B cell (primary cell): ENCODE data around the gene RGS6. TPM values are rescaled to one million over a fixed set of nuclear protein-coding genes. Genes with fewer than 3 reads are reported as not detected.

Experiments
- ATAC-seq: fragments of 200-7000 bp; cut with Tn5 transposase; one replicate; pipeline ENCODE4 v1.10.0; 2021; ENCODE audit warnings: low read depth, mild to moderate bottlenecking, moderate number of reproducible peaks, moderate library complexity
- CTCF ChIA-PET: fragments of 350-600 bp; sonication (Branson Sonifier 250); formaldehyde crosslinking; loops from one replicate; lab custom pipeline; 2021; ENCODE audit warnings: antibody characterized with exemption, inconsistent platforms; lab: Charles Lee
- POLR2A ChIA-PET: fragments of 350-600 bp; sonication (Branson Sonifier 250); formaldehyde crosslinking; loops from one replicate; lab custom pipeline; 2021; ENCODE audit warnings: antibody characterized with exemption; lab: Charles Lee
- DNase-seq: peaks from one replicate; pipeline ENCODE4 v3.0.0; 2013
- H2AFZ ChIP-seq: 2 replicates; pipeline ENCODE4 v1.6.1; 2012; ENCODE audit warnings: mild to moderate bottlenecking, low read depth, low read length; ENCODE audit not compliant: insufficient read depth, poor library complexity, severe bottlenecking
- H3K27ac ChIP-seq, 2 donors: 1 replicate in 1 of 2; 2 replicates in 1 of 2; pipeline ENCODE4 v1.5.1; 2012 to 2013; ENCODE audit warnings: low read length in 2 of 2, mild to moderate bottlenecking in 2 of 2, moderate library complexity in 1 of 2
- H3K27me3 ChIP-seq, 4 experiments: fragments of 200-600 bp in 1 of 4; sonication (generic) in 1 of 4; replicated peaks in 1 of 4; 1 replicate in 2 of 4; 2 replicates in 2 of 4; pipeline versions ENCODE4 v1.6.1 to v1.7.0; 2013 to 2016; ENCODE audit warnings: low read length in 3 of 4, mild to moderate bottlenecking in 2 of 4, mixed read lengths in 1 of 4, moderate library complexity in 1 of 4; ENCODE audit not compliant: insufficient read depth in 4 of 4, control insufficient read depth in 3 of 4; ENCODE audit errors: control extremely low read depth in 1 of 4
- H3K36me3 ChIP-seq, 2 experiments: replicated peaks in 1 of 2; 1 replicate in 1 of 2; 2 replicates in 1 of 2; pipeline versions ENCODE4 v1.6.1 to v1.7.1; 2013; ENCODE audit warnings: low read length in 1 of 2; ENCODE audit not compliant: insufficient read depth in 2 of 2, control insufficient read depth in 1 of 2; ENCODE audit errors: control extremely low read depth in 1 of 2, extremely low read depth in 1 of 2
- H3K4me1 ChIP-seq, 2 donors: fragments of 200-600 bp in 1 of 2; sonication (generic) in 1 of 2; 1 replicate in 1 of 2; 2 replicates in 1 of 2; pipeline versions ENCODE4 v1.5.1 to v1.6.1; 2013 to 2017; ENCODE audit warnings: low read length in 2 of 2; ENCODE audit not compliant: control insufficient read depth in 2 of 2, insufficient read depth in 2 of 2
- H3K4me2 ChIP-seq: replicated peaks from 2 replicates; pipeline ENCODE3; 2012; ENCODE audit warnings: mild to moderate bottlenecking, low read depth, low read length; ENCODE audit not compliant: poor library complexity, severe bottlenecking
- H3K4me3 ChIP-seq, 5 experiments: fragments of 200-600 bp in 1 of 5; sonication (generic) in 1 of 5; 1 replicate in 3 of 5; 2 replicates in 2 of 5; pipeline versions ENCODE4 v1.5.1 to v1.7.0; 2011 to 2016; ENCODE audit warnings: low read length in 4 of 5, mild to moderate bottlenecking in 4 of 5, low read depth in 2 of 5, control low read depth in 1 of 5, moderate library complexity in 1 of 5; ENCODE audit not compliant: insufficient read depth in 1 of 5; ENCODE audit errors: control extremely low read depth in 1 of 5, extremely low read depth in 1 of 5
- H3K79me2 ChIP-seq: fragments of 200-600 bp; sonication (generic); one replicate; pipeline ENCODE4 v1.6.0; 2016; ENCODE audit warnings: low read length; ENCODE audit not compliant: control insufficient read depth, insufficient read depth
- H3K9ac ChIP-seq: fragments of 200-600 bp; sonication (generic); 2 replicates; pipeline ENCODE4 v1.6.1; 2017; ENCODE audit warnings: mild to moderate bottlenecking, low read length, moderate library complexity
- H3K9me3 ChIP-seq, 3 donors: one replicate each; pipeline versions ENCODE4 v1.6.1 to v1.7.1; 2013; ENCODE audit warnings: low read length in 2 of 3; ENCODE audit not compliant: control insufficient read depth in 2 of 3, insufficient read depth in 1 of 3; ENCODE audit errors: control extremely low read depth in 1 of 3
- H4K20me1 ChIP-seq: 2 replicates; pipeline ENCODE4 v1.6.0; 2012; ENCODE audit warnings: mild to moderate bottlenecking, low read length; ENCODE audit not compliant: insufficient read depth, control insufficient read depth, poor library complexity, severe bottlenecking
- H3K27ac Mint-ChIP-seq: one replicate; pipeline ENCODE4 v1.8.0; 2021; ENCODE audit warnings: mixed read lengths
- H3K27me3 Mint-ChIP-seq: one replicate; pipeline ENCODE4 v1.8.0; 2021; ENCODE audit warnings: mixed read lengths
- H3K4me1 Mint-ChIP-seq: one replicate; pipeline ENCODE4 v1.8.0; 2021; ENCODE audit warnings: mixed read lengths
- H3K4me3 Mint-ChIP-seq: one replicate; pipeline ENCODE4 v1.8.0; 2021; ENCODE audit warnings: mixed read lengths
- H3K9me3 Mint-ChIP-seq: one replicate; pipeline ENCODE4 v1.8.0; 2022; ENCODE audit warnings: mixed read lengths; ENCODE audit not compliant: insufficient read depth
- EZH2 ChIP-seq: IDR thresholded peaks from 2 replicates; pipeline ENCODE4 v1.6.1; 2012; ENCODE audit warnings: borderline replicate concordance, low read depth, mild to moderate bottlenecking, moderate library complexity, low read length; ENCODE audit not compliant: insufficient read depth, poor library complexity, severe bottlenecking
- WGBS: methylation state at CpG from one replicate; pipeline ENCODE4 v1.1.5; 2013; ENCODE audit warnings: missing lambda C conversion rate; ENCODE audit not compliant: insufficient coverage; 5-methylcytosine and 5-hydroxymethylcytosine counted together
- intact Hi-C: fragments of 100-400 bp; cut with micrococcal nuclease; formaldehyde crosslinking; loops from one replicate; pipeline ENCODE4 v1.10.0; 2022
- polyA plus RNA-seq: library from polyadenylated mRNA; depleted of rRNA; stranded (reverse); fragments of >200 nt; gene quantifications from 2 replicates; pipeline ENCODE4 v1.2.3, GENCODE V29; 2012
- total RNA-seq, 2 donors: library from RNA; stranded (reverse); fragments of 120-200 nt in 1 of 2; gene quantifications; 1 replicate in 1 of 2; 2 replicates in 1 of 2; pipeline versions ENCODE4 v1.2.3 to v1.2.4, GENCODE V29; 2013 to 2022
- TF ChIP-seq, protein P1 (sequence below): fragments of 200-600 bp; IDR thresholded peaks from one replicate; pipeline ENCODE4 v1.8.0; 2022; ENCODE audit warnings: antibody characterized with exemption, mild to moderate bottlenecking

Gene RGS6
- total and polyA plus RNA-seq, 2 donors (not counting 1 experiment from before 2014, with no cell fraction given), result 0.07 TPM; not detected in 1

DNA sequence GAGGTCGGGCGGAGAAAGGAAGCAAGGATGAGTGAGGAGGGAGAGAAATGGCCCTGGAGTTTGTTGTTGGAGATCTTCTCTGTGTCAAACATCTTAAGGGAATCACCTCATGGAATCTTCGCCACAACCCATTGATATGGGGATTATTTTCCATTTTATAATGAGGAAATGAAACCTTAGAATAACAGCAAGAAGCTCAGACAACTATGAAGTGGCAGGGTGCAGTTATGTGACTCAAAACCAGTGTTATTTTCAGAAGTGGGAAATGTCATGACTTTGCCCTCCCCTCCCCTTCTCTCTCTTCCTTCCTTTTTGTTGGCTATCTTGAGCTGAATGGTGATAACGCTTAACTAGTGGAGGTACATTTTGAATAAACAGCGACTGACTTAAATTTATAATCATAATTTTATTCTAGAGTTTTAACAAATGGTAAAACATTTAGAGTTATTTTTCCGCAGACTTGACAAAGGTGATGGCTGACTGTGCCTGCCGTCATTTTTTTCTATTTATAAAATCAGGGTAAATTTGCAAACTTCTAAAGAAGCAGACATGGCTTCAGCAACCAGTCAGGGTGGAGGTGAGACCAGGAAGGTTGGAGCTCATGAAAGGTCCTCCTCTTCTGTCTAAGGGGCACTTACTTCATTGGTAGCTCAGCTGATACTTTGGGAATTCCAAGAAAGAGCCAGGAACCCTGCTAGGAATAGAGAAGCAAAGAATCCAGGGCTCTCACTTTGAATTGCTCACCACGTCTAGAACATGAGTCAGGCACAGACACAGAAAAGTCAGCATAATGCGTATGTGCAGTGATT is 232.4 kb downstream of the RGS6 start:
- CTCF ChIA-PET, result no interaction called here
- DNase-seq (no peak), ATAC-seq (no peak)
- Histone ChIP-seq H3K4me3 (no peak overlapping the region), H3K79me2 (no peaks in the 10 kb centered on the region), H3K4me1 (peaks cover 8 to 12% of the 10 kb centered on the region in 2 donors), H3K27ac (no peak overlapping the region), H3K27me3 (peaks cover 0 to 4% (median 0%) of the 10 kb centered on the region in 4 experiments), H3K36me3 (no peaks in the 10 kb centered on the region), H2AFZ (no peak overlapping the region), H3K4me2 (no peak overlapping the region), H3K9me3 (no peaks in the 10 kb centered on the region), H3K9ac (no peak overlapping the region), H4K20me1 (no peaks in the 10 kb centered on the region)
- POLR2A ChIA-PET, result no interaction called here
- no peak overlapping the region for H3K27ac Mint-ChIP-seq
- no peaks in the 10 kb centered on the region for H3K9me3 Mint-ChIP-seq
- TF ChIP-seq, protein P1, sequence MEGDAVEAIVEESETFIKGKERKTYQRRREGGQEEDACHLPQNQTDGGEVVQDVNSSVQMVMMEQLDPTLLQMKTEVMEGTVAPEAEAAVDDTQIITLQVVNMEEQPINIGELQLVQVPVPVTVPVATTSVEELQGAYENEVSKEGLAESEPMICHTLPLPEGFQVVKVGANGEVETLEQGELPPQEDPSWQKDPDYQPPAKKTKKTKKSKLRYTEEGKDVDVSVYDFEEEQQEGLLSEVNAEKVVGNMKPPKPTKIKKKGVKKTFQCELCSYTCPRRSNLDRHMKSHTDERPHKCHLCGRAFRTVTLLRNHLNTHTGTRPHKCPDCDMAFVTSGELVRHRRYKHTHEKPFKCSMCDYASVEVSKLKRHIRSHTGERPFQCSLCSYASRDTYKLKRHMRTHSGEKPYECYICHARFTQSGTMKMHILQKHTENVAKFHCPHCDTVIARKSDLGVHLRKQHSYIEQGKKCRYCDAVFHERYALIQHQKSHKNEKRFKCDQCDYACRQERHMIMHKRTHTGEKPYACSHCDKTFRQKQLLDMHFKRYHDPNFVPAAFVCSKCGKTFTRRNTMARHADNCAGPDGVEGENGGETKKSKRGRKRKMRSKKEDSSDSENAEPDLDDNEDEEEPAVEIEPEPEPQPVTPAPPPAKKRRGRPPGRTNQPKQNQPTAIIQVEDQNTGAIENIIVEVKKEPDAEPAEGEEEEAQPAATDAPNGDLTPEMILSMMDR, result no peak
- no peak for TF ChIP-seq EZH2
- WGBS, result 89% methylated on average over 4 of the region's 9 CpGs
- no peak overlapping the region for H3K4me3 Mint-ChIP-seq
- peaks cover 35% of the 10 kb centered on the region for H3K27me3 Mint-ChIP-seq
- peaks cover 13% of the 10 kb centered on the region for H3K4me1 Mint-ChIP-seq
- intact Hi-C loops, result no loop called here

DNA sequence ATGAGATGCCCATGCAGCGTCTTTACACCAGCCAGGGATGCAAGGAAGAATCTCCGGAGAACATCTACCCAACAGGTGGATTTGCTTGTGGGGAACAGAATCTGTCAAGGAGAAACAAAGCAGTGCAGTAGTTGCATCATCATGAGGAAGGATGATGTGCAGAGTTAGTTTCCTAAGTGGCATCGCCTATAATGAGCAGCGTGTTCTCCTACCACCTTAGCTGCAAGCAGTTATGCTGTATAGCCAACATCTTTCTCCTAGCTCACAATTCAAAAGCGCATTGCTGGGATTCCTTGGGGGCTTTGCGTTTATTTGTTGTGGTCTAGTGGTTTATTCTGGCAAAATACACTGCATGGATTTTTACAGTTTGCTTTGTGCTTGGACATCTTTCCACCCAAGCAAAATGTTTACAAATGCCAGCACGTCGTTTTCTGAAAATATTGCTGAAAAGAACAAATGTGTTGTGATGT is 233.0 kb downstream of the RGS6 start:
- TF ChIP-seq EZH2, result no peak
- TF ChIP-seq, protein P1, result no peak
- peaks cover 8 to 12% of the 10 kb centered on the region in 2 donors for H3K4me1 ChIP-seq
- Mint-ChIP-seq H3K27ac (no peak overlapping the region), H3K4me3 (no peak overlapping the region), H3K9me3 (peaks cover 6% of the 10 kb centered on the region), H3K4me1 (peaks cover 13% of the 10 kb centered on the region), H3K27me3 (peaks cover 36% of the 10 kb centered on the region)
- intact Hi-C loops, result no loop called here
- ChIA-PET CTCF (no interaction called here), POLR2A (no interaction called here)
- H3K27ac ChIP-seq, result no peak overlapping the region
- WGBS, result 88% methylated on average over 2 of the region's 8 CpGs
- H4K20me1 ChIP-seq, result no peaks in the 10 kb centered on the region
- DNase-seq, result no peak
- peaks cover 0 to 4% (median 0%) of the 10 kb centered on the region in 4 experiments for H3K27me3 ChIP-seq
- H3K79me2 ChIP-seq, result no peaks in the 10 kb centered on the region
- no peak overlapping the region for H3K9ac ChIP-seq
- ATAC-seq, result no peak
- H3K4me2 ChIP-seq, result no peak overlapping the region
- H3K9me3 ChIP-seq, result no peaks in the 10 kb centered on the region
- H3K4me3 ChIP-seq, result no peak overlapping the region
- H2AFZ ChIP-seq, result no peak overlapping the region
- no peaks in the 10 kb centered on the region for H3K36me3 ChIP-seq
